Measurements from ENCODE around the gene PEX6. TPM values are rescaled to one million over a fixed set of nuclear protein-coding genes. Genes with fewer than 3 reads are reported as not detected.

The PEX6 gene
- total RNA-seq, 1 experiment from 2014 or later, result 15.6 TPM

GRCh38 chr6:42987533-42988451 lies 8.8 kb upstream of the PEX6 start:
- no peak overlapping the region for H3T11ph ChIP-seq (ENCODE audit: low read length)
- H3K27me3 ChIP-seq (ENCODE audit: insufficient read depth, low read length), result no peaks in the 10 kb centered on the region
- no peak overlapping the region for H3K23ac ChIP-seq (ENCODE audit: insufficient read length, low read depth, low read length)
- H3K4me3 Mint-ChIP-seq, result no peak overlapping the region
- H2BK20ac ChIP-seq (ENCODE audit: low read depth, low read length, poor library complexity, severe bottlenecking), result no peak overlapping the region
- H4K91ac ChIP-seq (ENCODE audit: insufficient read length, low read depth, low read length), result no peak overlapping the region
- no peaks in the 10 kb centered on the region for H3K9me3 ChIP-seq (ENCODE audit: control insufficient read depth, low read depth, low read length)
- no peak overlapping the region for H3K14ac ChIP-seq (ENCODE audit: insufficient read depth, low read length)
- peak overlapping the region in 2 of 3 experiments; percentile 14 to 17; a peak in 2 of 7 replicates for H3K27ac Mint-ChIP-seq
- H3K23me2 ChIP-seq (ENCODE audit: insufficient read length, low read depth, low read length, poor library complexity, severe bottlenecking), result peaks cover 6% of the 10 kb centered on the region
- peaks cover 20 to 28% of the 10 kb centered on the region in 2 experiments for H3K4me1 Mint-ChIP-seq
- H4K5ac ChIP-seq (ENCODE audit: insufficient read length, low read depth, low read length), result no peak overlapping the region
- no peak overlapping the region for H2AFZ ChIP-seq (ENCODE audit: low read length)
- no CpG with 5 or more reads among the region's 5 CpGs for WGBS (ENCODE audit: extremely low coverage, insufficient read length, low lambda C conversion rate)
- H3K56ac ChIP-seq (ENCODE audit: insufficient read length, low read depth, low read length), result no peak overlapping the region
- H3K4me1 ChIP-seq (ENCODE audit: insufficient read depth, low read length), result no peaks in the 10 kb centered on the region
- H3K18ac ChIP-seq (ENCODE audit: insufficient read length, low read depth, low read length), result no peak overlapping the region
- no peak overlapping the region for H3K27ac ChIP-seq (ENCODE audit: insufficient read length, low read depth, low read length)
- no peaks in the 10 kb centered on the region; the same call in 1 of the 2 replicates for H3K79me2 ChIP-seq (ENCODE audit: insufficient read depth, low read length)
- H3K9me3 Mint-ChIP-seq, result no peaks in the 10 kb centered on the region
- H4K20me1 ChIP-seq (ENCODE audit: control insufficient read depth, insufficient read depth, insufficient read length), result no peaks in the 10 kb centered on the region
- H3K4ac ChIP-seq (ENCODE audit: low read depth, low read length), result no peak overlapping the region
- no peak overlapping the region for H4K8ac ChIP-seq (replicated peaks; ENCODE audit: insufficient read length, low read depth, low read length)
- H3K36me3 Mint-ChIP-seq (ENCODE audit: insufficient read depth in 1 of 3, low read depth in 3 of 3), result peaks cover 12 to 42% (median 26%) of the 10 kb centered on the region in 3 experiments
- H2AK5ac ChIP-seq (ENCODE audit: insufficient read length, low read length), result no peak overlapping the region
- no peaks in the 10 kb centered on the region; the same call in 1 of the 2 replicates for H3K27me3 Mint-ChIP-seq (ENCODE audit: low read depth)
- no peak overlapping the region for H2BK5ac ChIP-seq (ENCODE audit: insufficient read length, low read length)
- no peak overlapping the region for H2BK15ac ChIP-seq (ENCODE audit: low read depth, low read length)
- no peak overlapping the region for H3K4me2 ChIP-seq (ENCODE audit: insufficient read depth, insufficient read length, low read length)
- no peak overlapping the region for H3K9ac ChIP-seq (ENCODE audit: extremely low read depth, insufficient read length, low read length)
- H3K79me1 ChIP-seq (ENCODE audit: insufficient read depth, low read depth, low read length, poor library complexity, severe bottlenecking), result peaks cover 4% of the 10 kb centered on the region
- H2BK12ac ChIP-seq (ENCODE audit: insufficient read length, low read depth, low read length), result no peak overlapping the region
- DNase-seq, result no peak
- TF ChIP-seq CTCF (conservative IDR thresholded peaks at IDR 0.05), result no peak
- H2BK120ac ChIP-seq (ENCODE audit: low read depth, low read length, poor library complexity, severe bottlenecking), result no peak overlapping the region
